HT-29 (cell line): Measurements from ENCODE around the gene CEND1. TPM values are rescaled to one million over a fixed set of nuclear protein-coding genes. Genes with fewer than 3 reads are reported as not detected.

Experiments used
- DNase-seq: peaks from one replicate; pipeline ENCODE4 v3.0.0-alpha.2; 2015; ENCODE audit warnings: low spot score
- total RNA-seq: library from RNA; depleted of rRNA; stranded (reverse); fragments of >200 nt; shearing (Covaris generic); gene quantifications from 2 replicates; pipeline ENCODE4 v1.2.3, GENCODE V29; 2014

Gene CEND1
- total RNA-seq, 1 experiment from 2014 or later = not detected

DNA sequence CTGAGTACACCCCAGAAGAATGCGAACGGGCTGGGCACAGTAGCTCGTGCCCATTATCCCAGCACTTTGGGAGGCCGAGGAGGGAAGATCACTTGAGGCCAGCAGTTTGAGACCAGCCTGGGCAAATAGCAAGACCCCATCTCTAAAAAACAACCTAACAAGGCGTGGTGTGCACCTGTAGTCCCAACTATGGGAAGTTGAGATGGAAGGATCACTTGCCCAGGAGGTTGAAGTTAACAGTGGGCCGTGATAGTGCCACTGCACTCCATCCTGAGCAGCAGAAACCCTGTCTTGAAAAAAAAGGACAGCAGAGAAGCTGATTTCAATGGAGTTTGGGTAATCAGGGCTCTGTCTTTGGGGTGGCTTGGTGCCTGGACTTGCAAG lies 23.2 kb upstream of the CEND1 start:
- DNase-seq = no peak

DNA sequence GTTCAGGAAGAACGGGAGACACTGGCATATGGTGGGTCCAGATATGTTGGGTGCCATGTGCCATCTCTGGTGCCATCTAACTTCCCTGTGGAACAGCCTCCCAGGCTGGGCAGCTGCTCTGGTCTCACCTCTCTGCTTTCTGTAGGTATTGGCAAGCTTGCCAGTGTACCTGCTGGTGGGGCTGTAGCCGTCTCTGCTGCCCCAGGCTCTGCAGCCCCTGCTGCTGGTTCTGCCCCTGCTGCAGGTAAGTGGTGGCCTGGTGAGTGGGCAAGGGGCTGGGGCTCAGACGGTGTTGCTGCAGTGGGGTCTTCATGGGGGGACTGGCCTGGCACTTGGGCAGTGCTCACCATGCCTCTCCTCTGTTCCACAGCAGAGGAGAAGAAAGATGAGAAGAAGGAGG lies 22.5 kb upstream of the CEND1 start:
- no peak for DNase-seq

DNA sequence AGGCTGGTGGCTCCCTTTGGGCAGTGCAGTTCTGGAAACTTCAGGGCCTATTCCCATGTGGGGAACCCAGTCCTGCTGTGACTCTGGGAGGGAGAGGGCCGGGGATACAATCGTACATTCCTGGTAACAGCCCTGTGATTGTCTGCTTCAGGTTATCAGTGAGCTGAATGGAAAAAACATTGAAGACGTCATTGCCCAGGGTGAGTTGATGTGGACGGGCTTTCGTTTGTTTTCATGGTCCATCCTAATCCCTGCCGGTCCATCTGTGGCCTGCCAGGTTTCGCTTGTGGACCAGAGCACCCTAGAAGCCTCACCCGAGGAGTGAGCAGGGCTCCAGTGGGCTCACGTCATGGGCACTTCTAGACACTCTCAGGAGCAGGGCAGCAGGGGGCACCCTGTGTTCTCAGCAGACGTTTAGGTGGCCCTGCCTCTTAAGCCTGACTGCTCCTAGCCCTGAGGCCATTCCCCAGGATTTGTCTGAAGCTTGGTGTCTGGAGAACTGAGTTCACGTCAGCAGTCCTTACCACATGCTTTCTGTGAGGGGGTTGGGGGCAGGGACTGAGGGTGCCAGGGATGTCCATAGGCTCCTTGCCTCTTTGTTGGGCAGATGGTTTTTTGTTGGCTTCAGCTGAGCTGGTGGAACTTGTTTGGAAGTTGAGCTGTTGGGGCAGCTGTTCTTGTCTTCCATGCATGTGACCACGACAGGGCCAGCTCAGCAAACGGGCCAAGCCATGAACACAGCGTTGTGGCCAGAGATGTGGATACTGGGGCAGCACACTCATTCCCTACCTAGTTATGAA lies 21.8 kb upstream of the CEND1 start:
- no peak for DNase-seq

DNA sequence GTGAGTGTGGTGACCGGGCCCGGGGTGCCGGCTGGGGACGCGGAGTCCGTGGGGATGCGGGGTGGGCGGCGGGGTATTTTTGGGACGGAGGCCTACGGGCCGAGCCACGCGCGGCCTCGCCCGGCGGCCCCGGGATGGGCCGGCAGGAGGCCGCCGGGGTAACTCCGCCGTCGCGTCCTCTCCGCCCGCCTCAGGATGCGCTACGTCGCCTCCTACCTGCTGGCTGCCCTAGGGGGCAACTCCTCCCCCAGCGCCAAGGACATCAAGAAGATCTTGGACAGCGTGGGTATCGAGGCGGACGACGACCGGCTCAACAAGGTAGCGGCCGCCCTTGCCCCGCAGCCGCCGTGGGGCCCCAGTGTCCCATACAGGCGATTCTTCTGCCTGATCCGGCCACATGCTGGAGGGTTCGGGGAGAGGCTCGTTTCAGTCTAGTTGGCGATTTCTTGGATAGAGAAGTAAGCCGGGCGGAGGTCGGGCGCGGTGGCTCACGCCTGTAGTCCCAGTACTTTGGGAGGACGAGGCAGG lies 20.2 kb upstream of the CEND1 start:
- no peak for DNase-seq

DNA sequence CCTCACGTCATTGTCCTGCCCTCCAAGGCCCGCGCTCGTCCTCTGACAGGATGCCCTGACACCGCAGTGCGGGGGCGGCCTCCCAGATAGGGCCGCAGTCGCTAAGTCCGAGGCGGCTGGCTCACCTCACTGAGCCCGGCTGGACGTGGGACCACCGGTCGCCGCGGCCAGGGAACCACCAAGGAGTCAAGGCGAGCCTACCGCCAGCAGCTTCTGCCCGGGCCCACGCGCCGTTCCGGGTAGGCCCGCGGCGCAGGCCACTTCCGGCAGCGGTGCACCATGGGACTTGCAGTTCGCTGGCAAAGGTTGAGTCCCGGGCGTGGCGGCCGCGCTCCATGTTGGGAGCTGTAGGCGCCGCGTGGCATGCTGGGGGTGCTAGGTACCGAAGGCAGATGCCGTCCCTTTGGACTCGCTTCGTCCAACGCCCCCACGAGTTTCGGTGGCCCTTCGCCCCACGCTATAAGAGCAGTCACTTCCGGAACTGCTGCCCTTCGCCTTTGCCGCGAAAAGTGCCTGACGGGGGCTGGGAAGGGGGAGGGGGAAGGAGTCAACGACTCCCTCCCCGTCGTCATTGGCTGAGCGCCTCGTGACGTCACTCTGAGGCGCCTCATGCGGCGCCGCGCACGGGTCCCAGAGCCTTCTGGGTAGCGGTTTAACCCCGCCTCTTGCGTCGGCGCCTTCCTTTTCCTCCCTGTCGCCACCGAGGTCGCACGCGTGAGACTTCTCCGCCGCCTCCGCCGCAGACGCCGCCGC lies 19.6 kb upstream of the CEND1 start, which contains the start of gene RPLP2:
TSS of gene RPLP2 (plus strand) at position 681 of the 753 bp plus-strand sequence. CDS start 268 bp downstream, outside the sequence.
- DNase-seq = peak; percentile 100

DNA sequence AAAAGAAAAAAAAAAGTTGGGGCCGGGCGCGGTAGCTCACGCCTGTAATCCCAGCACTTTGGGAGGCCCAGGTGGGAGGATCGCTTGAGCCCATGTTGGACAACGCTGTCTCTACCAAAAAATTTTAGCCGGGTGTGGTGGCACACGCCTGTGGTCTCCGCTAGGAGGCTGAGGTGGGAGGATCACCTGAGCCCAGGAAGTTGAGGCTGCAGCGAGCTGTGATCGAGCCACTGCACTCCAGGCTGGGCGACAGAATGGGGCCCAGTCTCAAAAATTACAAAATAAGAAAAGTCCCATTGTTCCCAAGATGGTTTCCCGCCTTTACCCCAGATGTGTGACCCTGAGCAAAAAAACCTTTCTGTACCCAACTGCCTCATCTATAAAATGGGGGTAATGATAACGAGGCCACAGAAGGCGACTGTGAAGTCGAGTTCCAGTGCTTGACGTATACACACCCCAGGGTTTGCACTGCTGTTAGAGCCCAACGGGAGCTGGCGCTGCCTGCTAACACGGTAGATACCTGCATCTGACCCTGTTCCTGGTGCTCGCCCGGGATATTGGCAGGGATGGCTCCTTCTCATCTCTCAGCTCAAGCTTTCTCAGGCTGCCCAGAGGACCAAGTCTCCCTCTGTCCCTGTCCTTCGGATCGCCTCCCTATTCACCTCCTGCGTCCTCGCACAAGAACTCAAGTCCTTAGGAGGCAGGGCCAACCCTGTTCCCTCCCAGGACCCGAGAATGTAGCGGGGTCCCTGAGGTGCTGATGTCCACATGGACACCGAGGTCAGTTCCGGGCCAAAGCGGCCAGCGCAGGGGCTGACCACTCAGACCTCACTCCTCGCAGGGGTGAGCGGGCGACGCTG lies 18.8 kb upstream of the CEND1 start:
- DNase-seq = peak; percentile 83

DNA sequence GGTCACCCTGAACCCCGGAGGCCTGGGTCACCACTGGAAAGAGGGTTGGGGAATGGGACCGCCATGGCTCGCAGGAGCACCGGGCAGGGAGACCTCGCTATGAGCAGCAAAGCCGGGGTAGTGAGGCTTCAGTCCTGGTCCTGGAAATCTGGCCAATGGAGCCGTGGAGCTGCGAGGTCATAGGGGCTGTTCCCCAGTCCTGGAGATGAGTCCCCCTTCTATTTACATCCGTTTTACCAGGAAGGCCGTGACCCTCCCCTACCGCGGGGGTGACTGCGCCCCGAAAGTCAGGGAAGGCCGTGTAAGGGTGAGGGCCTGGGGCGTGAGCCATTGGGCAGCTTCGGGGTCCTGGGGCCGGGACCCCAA lies 14.7 kb upstream of the CEND1 start:
- DNase-seq = no peak

DNA sequence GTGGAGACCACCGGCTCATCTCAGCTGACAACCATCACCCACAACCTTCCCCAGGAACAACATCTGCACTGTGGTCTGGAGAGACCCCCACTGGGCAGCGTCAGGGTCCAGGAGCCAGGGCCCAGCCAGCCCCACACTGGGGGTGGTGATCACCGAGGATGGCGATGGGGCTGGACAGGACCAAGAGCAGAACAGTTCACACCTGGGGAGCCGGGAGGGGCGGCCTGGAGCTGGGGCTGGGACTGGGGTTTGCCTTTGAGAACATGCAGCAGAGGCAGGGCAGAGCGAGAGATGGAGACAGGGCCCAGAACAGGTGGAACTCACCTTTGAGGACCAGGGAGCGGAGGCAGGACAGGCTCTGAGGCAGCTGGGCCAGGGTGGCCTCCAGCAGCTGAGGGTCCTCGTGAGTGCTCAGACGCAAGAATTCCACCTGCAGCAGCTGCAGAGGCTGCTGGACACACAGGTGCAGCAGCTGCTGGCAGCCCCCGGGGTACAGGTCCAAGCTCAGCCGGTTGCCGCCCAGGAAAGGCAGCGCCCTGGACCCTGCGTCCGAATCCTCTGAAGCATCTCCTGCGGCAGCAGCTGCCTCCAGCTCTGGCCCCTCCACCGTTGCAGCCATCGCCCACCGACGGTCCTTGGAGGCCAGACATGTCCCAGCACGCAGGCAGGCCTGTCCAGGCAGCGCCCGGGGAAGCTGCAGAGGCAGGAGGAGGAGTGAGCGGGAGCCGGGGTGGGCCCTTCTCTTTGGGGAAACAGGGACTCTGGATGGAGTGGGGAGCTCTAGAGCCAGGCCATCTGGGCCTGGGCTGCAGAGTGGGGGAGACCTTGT lies 14.1 kb upstream of the CEND1 start:
- no peak for DNase-seq

DNA sequence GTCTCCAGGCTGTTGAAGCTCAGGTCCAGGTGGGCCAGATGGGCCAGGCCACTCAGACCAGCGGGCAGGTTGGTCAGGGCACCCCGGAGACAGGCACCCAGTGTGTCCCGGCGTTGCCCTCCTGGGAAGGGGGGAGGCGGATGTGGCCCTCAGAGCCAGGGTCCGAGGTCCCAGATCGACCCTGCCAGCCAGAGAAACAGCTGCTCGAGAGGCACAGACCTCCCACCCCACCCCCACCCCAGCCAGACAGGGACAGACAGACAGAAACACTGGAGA lies 13.5 kb upstream of the CEND1 start:
- DNase-seq = no peak

DNA sequence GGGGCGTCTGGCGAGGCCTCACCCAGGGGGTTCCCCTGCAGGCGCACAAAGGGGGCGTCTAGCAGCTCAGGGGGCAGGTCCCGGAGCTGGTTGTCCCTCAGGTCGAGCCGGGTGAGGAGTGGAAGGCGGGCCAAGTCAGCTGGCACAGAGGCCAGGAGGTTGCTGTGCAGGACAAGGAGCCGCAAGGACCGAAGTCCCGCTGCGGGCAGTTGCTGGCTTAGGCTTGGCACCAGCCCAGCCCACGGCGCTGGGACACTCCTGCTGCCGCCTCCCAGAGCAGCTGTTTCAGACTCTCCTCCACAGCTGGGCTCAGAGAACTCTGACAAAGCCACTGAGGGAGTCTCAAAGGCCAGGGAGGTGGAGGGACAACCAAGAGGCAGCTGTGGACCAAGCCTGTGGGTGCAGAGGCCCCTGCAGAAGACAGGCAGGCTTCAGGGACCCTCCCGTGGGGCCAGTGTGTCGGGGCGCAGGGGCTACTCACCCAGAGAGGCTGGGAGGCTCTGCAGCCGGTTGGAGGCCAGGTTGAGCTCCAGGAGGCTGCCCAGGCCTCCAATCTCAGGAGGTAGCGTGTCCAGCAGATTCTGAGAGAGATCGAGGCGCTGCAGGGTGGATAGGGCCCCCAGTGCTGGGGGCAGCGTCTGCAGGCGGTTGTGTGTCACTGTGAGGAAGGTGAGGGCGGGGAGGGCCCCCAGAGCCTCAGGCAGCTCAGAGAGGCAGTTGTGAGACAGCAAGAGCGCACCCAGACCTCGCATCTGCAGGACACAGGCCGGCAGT lies 13.0 kb upstream of the CEND1 start:
- DNase-seq = no peak

DNA sequence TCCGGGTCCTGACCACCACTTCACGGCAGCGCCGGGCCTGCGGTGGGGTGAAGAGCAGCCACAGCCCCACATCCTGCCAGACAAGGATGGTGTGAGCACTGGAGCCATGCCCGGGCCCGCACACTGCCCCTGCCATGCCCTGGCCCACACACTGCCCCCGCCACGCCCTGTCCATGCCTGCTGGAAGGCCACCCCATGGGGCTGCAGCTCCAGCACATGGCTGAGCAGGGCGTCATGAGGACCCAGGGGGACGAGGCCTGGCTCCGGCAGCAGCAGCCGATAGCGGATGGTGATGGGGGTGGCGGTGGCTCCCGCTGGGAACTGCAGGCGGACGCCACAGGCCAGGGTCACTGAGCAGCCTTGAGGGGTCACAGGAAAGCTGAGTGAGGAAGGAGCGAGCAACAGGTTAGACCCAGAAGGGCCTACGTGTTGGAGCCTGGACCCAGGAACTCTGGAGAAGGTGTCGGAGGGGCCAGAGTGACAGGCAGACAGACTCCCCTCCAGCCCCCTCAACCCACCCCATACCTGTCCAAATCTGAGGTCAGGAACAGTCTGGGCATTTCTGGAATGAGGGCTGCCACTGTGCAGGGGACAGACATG lies 12.2 kb upstream of the CEND1 start:
- DNase-seq = no peak

DNA sequence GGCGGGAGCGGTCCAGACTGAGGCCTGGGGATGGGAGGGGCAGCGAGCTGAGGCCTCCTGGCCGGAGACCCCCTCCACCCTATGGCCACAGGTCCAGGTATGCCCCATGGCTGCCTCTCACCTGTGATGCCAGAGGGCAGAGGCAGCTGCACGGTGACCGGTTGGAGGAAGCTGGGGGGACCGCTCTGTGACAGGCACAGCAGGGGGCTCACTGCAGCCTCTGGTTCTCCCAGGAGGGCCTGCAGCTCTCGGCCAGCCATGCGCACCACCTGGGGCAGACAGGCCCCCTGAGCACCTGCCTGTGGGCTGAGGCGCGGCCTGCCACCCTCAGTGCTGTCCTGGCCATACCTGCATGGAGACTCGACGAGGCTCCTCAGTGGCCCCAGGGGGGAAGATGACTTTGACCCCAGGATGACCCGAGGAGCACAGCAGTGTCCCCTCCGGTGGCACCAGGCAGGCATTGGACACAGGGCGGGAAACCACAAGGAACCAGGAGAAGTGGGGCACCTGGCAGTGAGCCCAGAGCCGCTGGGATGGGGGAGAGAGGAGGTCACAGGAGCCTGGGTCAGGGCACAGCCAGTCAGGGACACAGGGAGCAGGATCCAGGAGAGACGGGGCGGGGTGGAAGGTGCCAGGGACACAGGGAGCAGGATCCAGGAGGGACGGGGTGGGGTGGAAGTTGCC lies 11.3 kb upstream of the CEND1 start:
- no peak for DNase-seq

DNA sequence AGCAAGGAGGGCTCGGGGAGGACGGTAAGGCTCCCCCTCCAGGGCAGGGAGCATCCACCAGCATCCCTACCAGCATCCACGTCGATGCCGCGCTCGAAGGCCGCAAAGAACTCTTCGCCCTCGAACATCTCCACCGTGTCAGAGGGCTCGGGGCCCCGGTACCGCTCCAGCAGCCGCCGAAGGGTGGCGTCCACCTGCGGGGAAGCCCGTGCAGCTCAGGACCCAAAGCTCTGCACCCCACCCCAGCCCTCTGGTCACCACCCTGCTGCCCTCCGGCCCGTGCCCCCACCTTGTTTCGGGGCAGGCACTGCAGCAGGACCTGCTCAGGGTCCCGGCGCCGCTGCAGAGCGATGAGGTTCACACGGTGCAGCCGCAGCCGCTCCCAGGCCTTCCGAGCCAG lies 10.6 kb upstream of the CEND1 start:
- no peak for DNase-seq

DNA sequence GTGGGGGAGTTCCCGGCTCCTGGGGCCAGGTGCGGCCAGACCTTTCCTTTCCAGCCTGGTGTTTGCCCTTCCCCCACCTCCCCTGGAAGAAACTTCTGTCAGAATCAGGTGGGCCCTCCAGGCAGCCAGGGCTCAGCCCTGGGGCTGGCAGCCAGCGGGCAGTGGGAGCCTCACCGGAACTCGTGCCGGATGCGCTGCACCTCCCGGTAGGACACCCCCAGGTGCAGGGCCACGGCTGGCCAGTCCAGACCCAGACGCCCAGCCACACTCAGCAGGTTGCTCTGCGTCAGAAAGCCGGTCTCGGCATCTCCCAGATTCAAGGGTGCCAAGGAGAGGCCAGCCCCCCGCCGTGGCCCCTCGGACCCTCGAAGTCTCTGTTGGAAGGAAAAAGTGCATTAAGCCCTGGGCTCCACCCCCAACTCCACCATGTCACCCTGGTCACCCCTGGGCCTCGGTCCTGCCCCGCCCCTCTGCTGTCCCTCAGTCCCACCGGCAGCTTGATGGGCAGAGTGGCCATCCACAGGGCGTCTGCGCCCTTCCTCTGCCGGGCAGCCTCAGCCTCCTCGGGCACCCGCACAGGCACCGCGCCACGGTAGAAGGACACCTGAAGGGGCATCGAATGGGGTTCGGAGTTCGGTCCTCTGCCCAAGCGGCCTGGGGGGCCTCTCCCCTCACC lies 9.9 kb upstream of the CEND1 start:
- DNase-seq = no peak

DNA sequence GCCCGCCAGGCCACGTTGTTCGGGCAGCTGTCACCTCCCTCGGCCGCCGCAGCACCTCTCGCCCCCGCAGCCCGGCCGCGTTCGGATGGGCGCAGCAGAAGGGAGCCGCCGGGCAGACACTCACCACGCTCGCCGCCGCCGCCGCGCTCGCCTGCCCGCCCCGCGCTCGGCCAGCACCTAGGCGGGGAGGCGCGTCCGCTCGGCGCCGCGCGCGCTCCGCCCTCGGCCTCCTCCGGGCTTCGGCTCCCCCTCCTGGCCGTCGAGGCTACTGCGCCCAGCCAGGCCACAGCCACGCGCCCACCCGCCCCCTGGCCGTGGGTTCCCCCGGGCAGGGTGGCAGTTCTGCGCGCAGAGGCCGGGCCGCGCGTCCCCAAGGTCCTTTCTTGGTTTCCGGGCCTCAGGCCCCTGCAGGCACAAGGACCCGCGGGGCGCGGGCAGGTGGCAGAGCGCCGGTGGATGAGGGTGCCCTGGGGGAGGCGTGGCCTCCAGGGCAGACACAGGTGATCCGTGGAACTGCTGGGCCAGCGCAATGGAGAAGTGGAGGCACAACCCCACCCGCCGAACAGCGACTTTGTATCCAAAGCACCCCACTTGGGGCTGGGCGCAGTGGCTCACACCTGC lies 8.3 kb upstream of the CEND1 start, which contains the start of gene SLC25A22:
TSS of gene SLC25A22 (minus strand) at position 189 of the 621 bp plus-strand sequence. CDS start 3,275 bp downstream, outside the sequence.
- peak; percentile 87 for DNase-seq

DNA sequence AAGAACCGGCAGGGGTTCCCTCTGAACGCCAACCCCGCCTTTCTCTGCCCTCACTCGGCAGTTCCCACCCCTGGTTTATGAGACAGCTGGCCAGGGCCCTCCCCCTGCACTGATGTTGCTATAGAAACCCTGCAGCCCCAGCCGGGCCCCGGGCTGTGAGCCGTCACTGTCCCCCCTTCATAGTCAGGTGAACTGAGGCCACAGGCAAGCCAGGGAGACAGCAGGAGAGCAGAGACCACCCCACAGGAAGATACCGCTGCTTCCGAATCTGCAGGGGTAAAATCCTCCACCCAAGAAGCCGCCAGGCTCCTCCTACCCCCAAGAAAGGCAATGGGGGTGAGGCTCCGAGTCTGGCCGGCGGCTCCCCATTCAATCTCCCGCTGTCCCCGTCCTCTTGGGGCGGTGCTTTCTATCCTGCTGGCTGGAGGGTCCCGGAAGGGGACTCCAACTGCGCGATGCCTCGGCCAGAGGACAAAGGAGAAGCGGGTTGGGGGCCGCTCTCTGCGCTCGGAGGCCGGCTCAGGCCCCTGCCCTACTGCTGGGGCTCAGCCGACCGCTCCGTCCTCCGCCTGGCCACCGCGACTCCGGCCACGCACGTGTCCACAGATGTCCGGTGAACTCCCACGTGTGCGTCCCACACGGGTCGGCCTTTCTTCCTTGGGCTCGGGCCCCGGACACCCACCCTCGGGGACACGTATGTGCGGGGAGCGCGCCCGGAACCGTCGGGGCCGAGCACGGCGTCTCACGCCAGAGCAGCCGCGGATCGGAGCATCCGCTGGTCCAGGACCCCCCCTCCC lies 7.6 kb upstream of the CEND1 start:
- DNase-seq = peak; percentile 84

DNA sequence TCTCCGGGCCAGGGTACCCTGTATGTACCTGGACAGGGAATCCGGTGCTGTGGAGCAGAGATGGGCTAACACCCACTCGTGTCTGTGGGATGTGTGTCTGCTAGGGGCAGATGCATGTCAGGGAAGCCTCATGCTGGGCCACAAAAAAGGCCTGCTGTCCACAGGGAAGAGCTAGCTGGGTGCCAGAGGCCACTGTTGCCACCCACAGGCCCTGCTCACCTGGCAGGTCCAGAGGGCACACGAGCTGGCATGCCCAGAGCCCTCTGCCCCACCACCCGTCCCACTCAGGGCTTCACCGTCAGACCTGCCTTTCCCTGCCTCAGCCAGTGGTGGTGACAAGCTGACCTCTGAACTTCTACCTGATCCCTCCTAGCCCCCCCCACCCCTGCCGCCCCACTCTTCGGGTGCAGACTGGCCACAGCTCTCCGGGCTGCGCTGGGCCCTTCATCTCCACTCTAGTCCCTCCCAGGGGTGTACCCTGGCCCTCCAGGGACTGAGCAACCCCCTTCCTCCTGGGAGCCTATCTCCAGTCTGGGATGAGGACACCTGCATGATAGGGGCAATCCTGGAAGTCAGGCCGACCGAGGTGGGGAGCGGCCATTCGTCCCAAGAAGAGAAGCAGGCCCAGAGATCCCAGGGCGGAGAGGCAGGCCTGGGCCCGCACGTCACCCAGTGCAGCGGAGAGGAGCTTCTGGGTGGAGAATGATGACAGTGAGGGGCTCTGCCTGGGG lies 6.8 kb upstream of the CEND1 start:
- peak; percentile 59 for DNase-seq
